ENCODE data around the gene SCFD2. TPM values are rescaled to one million over a fixed set of nuclear protein-coding genes. Genes with fewer than 3 reads are reported as not detected.
"Not testable (repeated sequence)": the region's sequence is repeated elsewhere in the genome, so short reads cannot be mapped to it uniquely, and the experiment has no call there.

SCFD2 gene
- total RNA-seq, 1 donor from 2014 or later = 22.8 TPM

DNA sequence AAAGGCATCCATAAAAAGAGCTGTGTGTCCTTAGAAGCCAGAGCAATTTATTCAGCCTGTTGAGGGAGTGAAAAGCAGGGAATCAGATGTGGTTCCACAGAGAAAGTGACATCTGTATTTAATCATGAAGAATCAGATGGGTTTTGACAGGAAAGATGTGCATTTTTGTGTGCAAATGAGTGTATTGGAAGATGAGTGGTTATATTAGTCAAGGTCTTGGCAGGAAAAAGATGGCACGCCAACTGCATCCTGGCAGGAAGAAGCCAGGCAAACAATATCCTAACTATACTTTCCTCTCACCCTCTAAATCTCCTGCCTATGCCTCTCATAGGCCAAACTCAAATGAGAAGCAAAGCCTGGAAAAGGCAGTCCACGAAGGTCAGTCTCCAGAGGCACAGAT, 59.1 kb downstream of the SCFD2 start:
- intact Hi-C loops (cut with DNase I) = no loop called here
- Histone ChIP-seq H3K27me3 (no peaks in the 10 kb centered on the region), H3K36me3 (no peaks in the 10 kb centered on the region), H3K27ac (no peak overlapping the region), H3K4me3 (no peak overlapping the region), H3K4me1 (peaks cover 0 to 5% of the 10 kb centered on the region in 2 donors), H3K9me3 (no peaks in the 10 kb centered on the region)
- no peak for DNase-seq (ENCODE audit: low spot score in 2 of 2)
- no peak for TF ChIP-seq CTCF (IDR thresholded peaks at IDR 0.05)

GRCh38 chr4:53292209-53292608, 73.7 kb downstream of the SCFD2 start:
- intact Hi-C loops (cut with DNase I); H3K27me3 ChIP-seq: not testable (repeated sequence)
- H3K9me3 ChIP-seq = peaks cover 8 to 63% of the 10 kb centered on the region in 2 donors

DNA sequence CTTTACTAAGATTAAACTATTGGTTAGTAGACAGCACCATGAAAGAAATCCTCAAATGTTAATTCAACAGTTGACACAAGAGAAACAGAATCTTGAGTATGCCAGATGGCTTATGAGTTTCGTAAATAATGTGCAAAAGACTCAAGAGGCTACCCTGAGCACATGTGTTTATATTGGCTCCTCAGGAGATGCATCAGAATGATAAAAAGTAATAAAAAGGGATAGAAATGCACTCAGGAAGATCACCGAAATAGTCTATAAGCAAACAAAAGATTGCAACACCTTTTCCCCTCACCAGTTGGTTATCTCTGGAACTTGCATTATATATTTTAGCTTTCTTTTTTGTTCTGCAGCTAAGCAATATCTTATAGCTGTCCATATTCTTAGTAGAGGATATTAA, 84.4 kb downstream of the SCFD2 start:
- Histone ChIP-seq H3K27me3 (no peaks in the 10 kb centered on the region), H3K27ac (no peak overlapping the region), H3K36me3 (no peaks in the 10 kb centered on the region), H3K4me3 (no peak overlapping the region), H3K9me3 (no peaks in the 10 kb centered on the region), H3K4me1 (no peaks in the 10 kb centered on the region)
- intact Hi-C loops (cut with DNase I) = no loop called here
- DNase-seq (ENCODE audit: low spot score in 2 of 2) = no peak
- no peak for TF ChIP-seq CTCF (IDR thresholded peaks at IDR 0.05)

More at GRCh38 chr4:53292209-53292608, 73.7 kb downstream of the SCFD2 start:
- not testable (repeated sequence) for H3K36me3 ChIP-seq; H3K4me1 ChIP-seq; H3K27ac ChIP-seq; DNase-seq (ENCODE audit: low spot score in 2 of 2); H3K4me3 ChIP-seq

DNA sequence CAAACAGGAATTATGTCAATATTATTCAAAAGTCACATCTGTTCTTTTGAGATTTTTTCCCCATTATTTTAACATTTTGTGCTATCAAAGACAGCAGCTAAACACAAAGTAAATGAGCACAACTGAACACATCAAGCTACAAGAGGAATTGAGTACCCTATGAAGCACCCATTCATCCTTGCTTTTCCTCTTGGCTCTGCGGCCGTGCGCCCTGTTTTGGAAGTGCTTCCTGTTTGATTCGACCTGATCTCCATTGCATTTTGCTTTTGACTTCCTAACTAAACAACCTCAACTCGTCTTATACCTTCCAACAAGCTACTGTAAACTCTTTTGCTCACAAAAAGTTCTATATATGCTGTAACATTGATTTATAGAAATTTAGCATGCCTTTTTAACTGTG, 85.0 kb downstream of the SCFD2 start:
- Histone ChIP-seq H3K9me3 (no peaks in the 10 kb centered on the region), H3K4me1 (no peaks in the 10 kb centered on the region), H3K36me3 (no peaks in the 10 kb centered on the region), H3K27me3 (no peaks in the 10 kb centered on the region), H3K4me3 (no peak overlapping the region), H3K27ac (no peak overlapping the region)
- DNase-seq (ENCODE audit: low spot score in 2 of 2) = no peak
- intact Hi-C loops (cut with DNase I) = no loop called here
- TF ChIP-seq CTCF (IDR thresholded peaks at IDR 0.05) = no peak

DNA sequence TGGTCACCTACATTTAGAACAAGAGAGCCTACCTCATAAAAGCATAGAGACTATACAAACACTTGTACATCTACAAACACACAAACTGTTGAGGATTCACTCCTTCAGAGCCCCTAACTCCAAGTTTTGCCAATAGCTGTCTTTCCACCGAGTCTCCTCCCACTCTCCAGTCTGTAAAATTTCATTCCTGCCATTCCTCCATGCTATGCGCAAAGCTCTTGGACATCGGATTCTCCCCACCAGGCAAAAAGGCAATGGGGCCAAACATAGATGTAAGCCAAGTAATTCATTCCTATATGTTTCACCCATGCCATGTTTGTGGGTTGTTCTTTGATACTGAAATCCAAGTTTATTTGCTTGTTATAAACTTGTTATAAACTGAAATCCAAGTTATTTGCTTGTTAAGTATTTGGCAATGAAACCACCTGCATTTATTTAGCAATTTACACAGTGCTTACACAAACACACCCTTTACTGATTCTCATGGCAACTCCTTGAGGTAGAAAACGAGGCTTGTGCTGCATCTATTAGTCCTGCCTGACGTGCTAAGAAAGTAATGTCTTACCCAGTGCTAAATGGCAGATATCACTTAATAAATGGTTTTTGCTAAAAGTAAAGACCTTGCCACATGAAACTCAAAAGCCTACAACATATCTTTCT, 91.1 kb downstream of the SCFD2 start:
- no peaks in the 10 kb centered on the region for H3K36me3 ChIP-seq
- no peaks in the 10 kb centered on the region for H3K9me3 ChIP-seq
- H3K4me1 ChIP-seq = no peaks in the 10 kb centered on the region
- intact Hi-C loops (cut with DNase I) = no loop called here
- H3K27me3 ChIP-seq = no peaks in the 10 kb centered on the region
- no peak for TF ChIP-seq CTCF (IDR thresholded peaks at IDR 0.05)
- no peak overlapping the region for H3K4me3 ChIP-seq
- DNase-seq (ENCODE audit: low spot score in 2 of 2) = no peak
- no peak overlapping the region for H3K27ac ChIP-seq

GRCh38 chr4:53273726-53274125, 92.1 kb downstream of the SCFD2 start:
- no peak for TF ChIP-seq CTCF (IDR thresholded peaks at IDR 0.05)
- H3K27ac ChIP-seq = no peak overlapping the region
- H3K4me1 ChIP-seq = no peaks in the 10 kb centered on the region
- no peaks in the 10 kb centered on the region for H3K36me3 ChIP-seq
- H3K27me3 ChIP-seq = no peaks in the 10 kb centered on the region
- intact Hi-C loops (cut with DNase I) = no loop called here
- no peak for DNase-seq (ENCODE audit: low spot score in 2 of 2)
- H3K9me3 ChIP-seq = no peaks in the 10 kb centered on the region
- no peak overlapping the region for H3K4me3 ChIP-seq
